Heart left ventricle (tissue), 16 donors: ENCODE measurements around the gene RPL5. TPM values are rescaled to one million over a fixed set of nuclear protein-coding genes. Genes with fewer than 3 reads are reported as not detected.

ENCODE experiments used
- ATAC-seq, 4 donors: fragments of 200-7000 bp; cut with Tn5 transposase; one replicate each; pipeline ENCODE4 v1.9.1; 2020 to 2022; ENCODE audit warnings: moderate library complexity in 4 of 4, mild to moderate bottlenecking in 3 of 4, moderate number of reproducible peaks in 1 of 4
- DNase-seq, 5 donors: peaks; one replicate each; pipeline ENCODE4 v3.0.0-alpha.2; 2020
- H3K27ac ChIP-seq, 12 donors: fragments of 200-600 bp; sonication (generic) in 4 of 12; one replicate each; pipeline versions ENCODE4 v1.5.0 to v1.8.0; 2016 to 2022; ENCODE audit warnings: mild to moderate bottlenecking in 2 of 12
- H3K27me3 ChIP-seq, 9 donors: fragments of 200-600 bp; sonication (generic) in 2 of 9; one replicate each; pipeline versions ENCODE4 v1.5.1 to v1.8.0; 2016 to 2022; ENCODE audit warnings: mild to moderate bottlenecking in 3 of 9
- H3K36me3 ChIP-seq, 9 donors: fragments of 200-600 bp; sonication (generic) in 2 of 9; one replicate each; pipeline versions ENCODE4 v1.5.0 to v1.8.0; 2018 to 2022; ENCODE audit warnings: mild to moderate bottlenecking in 2 of 9
- H3K4me1 ChIP-seq, 12 donors: fragments of 200-600 bp; sonication (generic) in 4 of 12; one replicate each; pipeline versions ENCODE4 v1.5.0 to v1.8.0; 2016 to 2022; ENCODE audit warnings: mild to moderate bottlenecking in 3 of 12
- H3K4me3 ChIP-seq, 12 donors: fragments of 200-600 bp; sonication (generic) in 4 of 12; one replicate each; pipeline versions ENCODE4 v1.5.0 to v1.8.0; 2017 to 2022; ENCODE audit warnings: mild to moderate bottlenecking in 9 of 12, moderate library complexity in 4 of 12
- H3K9me3 ChIP-seq, 12 donors: fragments of 200-600 bp; sonication (generic) in 4 of 12; one replicate each; pipeline versions ENCODE4 v1.5.0 to v1.8.0; 2016 to 2022; ENCODE audit warnings: mild to moderate bottlenecking in 1 of 12
- POLR2A ChIP-seq, 2 donors: fragments of 450-650 bp; IDR thresholded peaks; one replicate each; pipeline ENCODE4 v1.6.1; 2017; ENCODE audit warnings: antibody characterized with exemption in 2 of 2, mild to moderate bottlenecking in 2 of 2, moderate library complexity in 2 of 2
- WGBS, 4 donors: extraction: QIAGEN DNeasy Blood & Tissue Kit in 2 of 4; methylation state at CpG; one replicate each; pipeline versions ENCODE4 v1.1.5 to v1.1.7; 2013 to 2018; 5-methylcytosine and 5-hydroxymethylcytosine counted together
- intact Hi-C, 10 donors: fragments of 100-400 bp; cut with DNase I; formaldehyde crosslinking; loops; one replicate each; pipeline versions ENCODE4 v1.11.1 to v1.14.2; 2022
- polyA plus RNA-seq, 2 donors: library from polyadenylated mRNA; stranded (reverse); fragments of 200-250 nt; gene quantifications; one replicate each; pipeline ENCODE4 v1.2.3, GENCODE V29; 2013
- total RNA-seq, 9 donors: library from RNA; depleted of rRNA in 2 of 9; stranded (reverse); fragments of >200 nt in 2 of 9; fragmentation: NEBNext Ultra II Directional in 3 of 9; extraction: Animal tissue kit (Norgen Biotek cat#: 25700) in 3 of 9; gene quantifications; one replicate each; pipeline versions ENCODE4 v1.1.0 to v1.2.4, GENCODE V29; 2016 to 2023
- TF ChIP-seq, protein P1 (sequence below), 12 donors: fragments of 200-600 bp; sonication (generic) in 4 of 12; IDR thresholded peaks; one replicate each; pipeline versions ENCODE4 v1.5.0 to v1.8.0; 2018 to 2022; ENCODE audit warnings: antibody characterized with exemption in 12 of 12, mild to moderate bottlenecking in 5 of 12
- donor health status: ischemic (EF 13 %, LVEDD 7.1; RV severe dilation, severe dysfunction).
- donor health status: healthy with polysubstance abuse.
- donor health status: DM: no; HTN: yes; CAD: no.
- donor health status: DM: no; HTN: no; CAD: no.
- donor health status: ischemic (EF 25% LVEDD 6.9; RV normal size, moderate dysfunction).
- donor health status: ischemic (EF 25% LVEDD 5.7; RV mildly dilated, moderate dysfunction).
- donor health status: healthy.
- donor health status: DM: yes; HTN: yes; CAD: no.
- donor health status: ischemic (EF 35%, LVEDD 5.7; RV mildly dilated, moderate dysfunction).
- donor health status: nonischemic (EF 11% LVEDD 7.7; RV severe dilation, severe dysfunction).
- donor health status: DM: yes; HTN: yes; CAD: no.
- donor health status: PGD.
- donor health status: ischemic (EF 29% LVEDD 5.4; RV normal size, mild dysfunction).
- donor health status: nonischemic (EF 23%, LVEDD 6.1; RV moderate dilation, normal function).

RPL5 gene
- total and polyA plus RNA-seq, 11 donors, result 463 to 1,711 (median 644) TPM

DNA sequence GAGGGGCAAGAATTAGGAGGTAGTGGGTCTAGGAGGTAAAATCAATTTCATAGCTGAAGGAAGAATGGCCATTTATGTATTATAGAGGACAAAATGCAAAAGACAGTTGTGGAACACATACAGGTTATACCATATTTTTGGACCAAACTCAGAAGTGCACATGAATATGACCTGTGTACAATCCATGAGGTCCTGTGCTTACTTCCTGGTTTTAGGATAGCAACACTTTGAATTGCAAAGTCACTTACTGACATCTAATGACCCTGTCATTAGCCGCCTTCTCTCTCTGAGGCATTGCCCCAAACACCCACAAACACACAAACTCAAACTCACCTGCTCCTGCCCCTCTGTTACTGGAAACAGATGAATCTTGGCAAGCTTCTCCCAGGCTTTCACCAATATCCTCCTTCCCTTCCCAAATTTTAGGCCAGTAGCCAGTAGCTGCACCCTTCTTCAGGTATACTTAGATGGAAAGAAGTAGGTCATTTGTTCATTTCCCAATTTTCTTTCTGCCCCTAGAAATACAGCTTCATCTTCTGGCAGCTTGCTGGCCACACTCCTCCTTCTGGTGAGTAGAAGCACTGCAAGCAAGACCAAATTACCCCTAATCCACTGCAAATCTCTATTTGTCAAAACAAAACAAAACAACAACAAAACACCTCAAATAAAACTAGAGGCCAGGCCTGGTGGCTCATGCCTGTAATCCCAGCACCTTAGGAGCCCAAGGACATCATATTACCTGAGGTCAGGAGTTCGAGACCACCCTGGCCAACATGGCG, 13.7 kb upstream of the RPL5 start:
- 89 to 96% (median 95%) methylated on average over 3 of the region's 3 CpGs for WGBS, 4 donors
- TF ChIP-seq, protein P1, sequence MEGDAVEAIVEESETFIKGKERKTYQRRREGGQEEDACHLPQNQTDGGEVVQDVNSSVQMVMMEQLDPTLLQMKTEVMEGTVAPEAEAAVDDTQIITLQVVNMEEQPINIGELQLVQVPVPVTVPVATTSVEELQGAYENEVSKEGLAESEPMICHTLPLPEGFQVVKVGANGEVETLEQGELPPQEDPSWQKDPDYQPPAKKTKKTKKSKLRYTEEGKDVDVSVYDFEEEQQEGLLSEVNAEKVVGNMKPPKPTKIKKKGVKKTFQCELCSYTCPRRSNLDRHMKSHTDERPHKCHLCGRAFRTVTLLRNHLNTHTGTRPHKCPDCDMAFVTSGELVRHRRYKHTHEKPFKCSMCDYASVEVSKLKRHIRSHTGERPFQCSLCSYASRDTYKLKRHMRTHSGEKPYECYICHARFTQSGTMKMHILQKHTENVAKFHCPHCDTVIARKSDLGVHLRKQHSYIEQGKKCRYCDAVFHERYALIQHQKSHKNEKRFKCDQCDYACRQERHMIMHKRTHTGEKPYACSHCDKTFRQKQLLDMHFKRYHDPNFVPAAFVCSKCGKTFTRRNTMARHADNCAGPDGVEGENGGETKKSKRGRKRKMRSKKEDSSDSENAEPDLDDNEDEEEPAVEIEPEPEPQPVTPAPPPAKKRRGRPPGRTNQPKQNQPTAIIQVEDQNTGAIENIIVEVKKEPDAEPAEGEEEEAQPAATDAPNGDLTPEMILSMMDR (IDR thresholded peaks at IDR 0.05), result peak; percentile 57 to 83 (median 66)
- no peak for TF ChIP-seq POLR2A (IDR thresholded peaks at IDR 0.05)
- Histone ChIP-seq H3K9me3 (no peaks in the 10 kb centered on the region), H3K27me3 (no peaks in the 10 kb centered on the region), H3K4me1 (no peaks in the 10 kb centered on the region), H3K4me3 (no peak overlapping the region), H3K27ac (no peak overlapping the region), H3K36me3 (no peaks in the 10 kb centered on the region)
- no peak for DNase-seq
- peak in 2 of 4 donors; percentile 47 to 48 for ATAC-seq
- intact Hi-C loops, result loop anchor here in 8 of 10 donors (1.0 to 10.0 kb wide), 7 partner anchors 63 to 513 kb away; no protein-coding TSS in a partner anchor

- ATAC-seq (no peak), DNase-seq (no peak)
- 69 to 77% (median 72%) methylated on average over 3 of the region's 3 CpGs for WGBS, 4 donors
- Histone ChIP-seq H3K27ac (no peak overlapping the region), H3K36me3 (no peaks in the 10 kb centered on the region), H3K27me3 (no peaks in the 10 kb centered on the region), H3K4me1 (no peaks in the 10 kb centered on the region), H3K4me3 (no peak overlapping the region), H3K9me3 (no peaks in the 10 kb centered on the region)
- intact Hi-C loops, result loop anchor here in 2 of 10 donors (10.0 kb wide), 2 partner anchors 335 to 505 kb away; partner anchors contain the start of gene GFI1 (in 1 of the 2)
- TF ChIP-seq POLR2A (IDR thresholded peaks at IDR 0.05), result no peak
- TF ChIP-seq, protein P1 (IDR thresholded peaks at IDR 0.05), result no peak
Observed at GRCh38 chr1:92820024-92820423, 11.8 kb upstream of the RPL5 start.

- no peak for ATAC-seq
- no peak for DNase-seq
- Histone ChIP-seq H3K4me3 (no peak overlapping the region), H3K27ac (no peak overlapping the region), H3K4me1 (no peaks in the 10 kb centered on the region), H3K36me3 (no peaks in the 10 kb centered on the region), H3K27me3 (no peaks in the 10 kb centered on the region), H3K9me3 (no peaks in the 10 kb centered on the region)
- intact Hi-C loops, result loop anchor here in 2 of 10 donors (10.0 kb wide), 2 partner anchors 336 to 506 kb away; partner anchors contain the start of gene GFI1 (in 1 of the 2)
- 84 to 92% (median 91%) methylated on average over 3 of the region's 3 CpGs for WGBS, 4 donors
- no peak for TF ChIP-seq POLR2A (IDR thresholded peaks at IDR 0.05)
Observed at GRCh38 chr1:92820551-92820950, 11.3 kb upstream of the RPL5 start.

- Histone ChIP-seq H3K9me3 (no peaks in the 10 kb centered on the region), H3K4me1 (no peaks in the 10 kb centered on the region), H3K27ac (no peak overlapping the region), H3K27me3 (no peaks in the 10 kb centered on the region), H3K4me3 (no peak overlapping the region), H3K36me3 (no peaks in the 10 kb centered on the region)
- ATAC-seq (peak in 1 of 4 donors; percentile 34), DNase-seq (no peak)
- no peak for TF ChIP-seq POLR2A (IDR thresholded peaks at IDR 0.05)
- TF ChIP-seq, protein P1 (IDR thresholded peaks at IDR 0.05), result no peak
- 67 to 81% (median 76%) methylated on average over 3 of the region's 3 CpGs for WGBS, 4 donors
- intact Hi-C loops, result loop anchor here in 2 of 10 donors (10.0 kb wide), 2 partner anchors 338 to 508 kb away; partner anchors contain the start of gene GFI1 (in 1 of the 2)
Observed at GRCh38 chr1:92822879-92823278, 9.0 kb upstream of the RPL5 start.
